GM18517 (cell line): ENCODE measurements around the gene HTRA2.

Source experiments
- ATAC-seq: cut with Tn5 transposase; IDR thresholded peaks from one replicate; pipeline ENCODE4 v1.9.1; 2021; ENCODE audit warnings: mild to moderate bottlenecking, moderate library complexity; ENCODE audit not compliant: unreplicated experiment

HTRA2 gene

DNA sequence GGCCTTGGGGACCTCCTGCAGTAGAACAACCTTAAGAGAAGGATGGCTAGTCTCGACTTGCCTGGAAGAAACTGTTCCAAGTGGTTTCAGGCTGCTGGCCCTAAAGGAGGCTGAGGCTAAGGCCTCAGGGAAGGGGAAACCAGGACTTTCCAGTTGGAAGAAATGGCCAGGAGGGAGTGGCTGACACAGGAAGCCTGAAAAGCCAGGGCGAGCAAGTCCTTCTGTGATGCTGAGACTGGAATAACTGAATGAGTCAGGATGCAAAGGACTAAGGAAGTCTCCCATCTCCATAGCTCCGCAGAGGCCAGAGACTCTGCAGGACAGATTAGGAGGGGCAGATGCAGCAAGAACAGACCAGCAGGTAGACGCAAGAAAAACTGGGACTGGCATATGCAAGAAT, 7.4 kb downstream of the HTRA2 start:
- no peak for ATAC-seq

DNA sequence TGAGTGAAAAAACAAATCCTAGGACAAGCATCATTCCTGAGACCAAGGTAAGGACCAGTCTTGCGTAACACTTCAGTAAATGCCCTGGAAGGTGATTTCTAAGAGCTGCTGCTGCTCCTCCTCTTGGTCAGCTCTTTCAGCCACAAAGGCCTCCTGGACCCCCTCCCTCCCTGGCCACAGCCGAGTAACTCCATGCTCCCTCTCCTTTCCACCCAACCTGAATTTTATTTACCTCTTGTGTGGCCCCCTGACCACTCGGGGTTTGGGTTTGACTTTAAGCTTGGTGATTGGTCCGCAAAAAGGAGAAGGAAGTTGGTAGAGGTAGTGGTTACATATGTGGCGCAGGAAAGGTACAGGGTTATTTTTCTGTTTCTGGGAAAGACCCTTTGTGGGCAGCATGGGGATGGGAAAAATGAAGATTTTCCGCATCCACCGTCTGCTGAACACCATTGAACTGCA, 9.2 kb downstream of the HTRA2 start:
- no peak for ATAC-seq

GRCh38 chr2:74540291-74540690, 10.6 kb downstream of the HTRA2 start:
- no peak for ATAC-seq

DNA sequence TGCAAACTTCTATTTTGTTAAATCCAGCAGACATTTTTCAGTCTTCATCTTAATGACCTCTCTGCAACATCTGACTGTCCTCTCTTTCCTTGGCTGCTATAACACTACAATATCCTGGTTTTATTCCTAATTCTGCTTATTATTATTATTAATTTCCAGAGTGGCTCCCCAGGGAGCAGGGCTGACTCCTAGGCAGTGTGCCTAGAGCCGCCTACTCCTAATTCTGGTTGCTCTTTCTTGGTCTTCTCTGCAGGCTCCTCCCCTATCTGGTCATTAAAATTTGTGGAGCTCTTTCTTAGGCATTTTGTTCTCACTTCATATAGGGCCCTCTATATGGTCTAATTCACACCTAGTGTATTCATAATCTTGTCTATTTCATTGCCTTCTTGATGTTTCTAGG, 13.2 kb downstream of the HTRA2 start:
- no peak for ATAC-seq

GRCh38 chr2:74544634-74545033, 14.9 kb downstream of the HTRA2 start:
- ATAC-seq: no peak

DNA sequence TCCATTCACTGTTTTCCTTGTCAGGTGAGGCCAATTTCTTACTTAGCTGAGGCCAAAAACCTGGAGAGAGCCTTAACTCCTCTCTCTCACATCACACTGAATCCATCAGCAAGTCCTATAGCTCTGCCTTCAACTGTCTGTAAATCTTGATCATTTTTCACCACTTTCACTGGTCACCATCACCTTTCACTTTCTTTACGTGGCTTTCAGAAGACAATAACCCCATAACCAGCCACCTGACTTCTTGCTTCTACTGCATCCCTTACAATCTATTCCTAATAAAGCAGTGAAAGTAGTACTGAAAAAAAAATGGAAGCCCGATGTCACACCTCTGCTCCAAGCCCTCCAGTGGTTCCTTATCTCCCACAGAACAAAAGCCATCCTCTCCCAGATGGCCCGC, 16.3 kb downstream of the HTRA2 start:
- no peak for ATAC-seq

DNA sequence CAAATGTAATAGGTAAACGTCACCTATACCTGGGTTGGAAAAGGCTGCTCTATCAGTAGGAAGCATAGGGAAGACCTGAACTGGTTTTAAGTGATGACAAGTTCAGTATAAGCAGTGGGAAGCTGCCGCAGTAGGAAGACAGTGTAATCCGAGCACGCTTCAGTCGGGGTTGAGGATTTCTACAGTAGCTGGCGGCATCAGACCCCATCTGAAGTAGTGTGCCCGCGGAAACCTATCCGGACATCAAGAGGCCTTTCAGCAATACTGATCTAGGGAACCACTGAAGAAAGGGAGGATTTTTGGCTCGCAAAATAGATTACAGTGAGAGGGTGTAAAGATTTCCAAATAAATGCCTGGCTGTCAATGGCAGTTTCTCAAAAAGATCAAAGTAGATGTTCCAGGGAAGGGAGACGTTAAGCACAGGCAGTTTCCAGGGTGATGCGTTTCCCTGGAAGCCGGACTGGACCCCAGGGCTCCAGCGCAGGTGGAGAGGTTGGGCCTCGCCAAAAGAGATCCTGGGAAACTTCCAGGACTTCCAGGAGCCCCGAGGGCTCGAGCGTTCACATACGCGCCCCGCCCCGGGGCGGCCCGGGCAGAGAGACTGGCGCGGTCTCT, 18.7 kb downstream of the HTRA2 start:
- ATAC-seq: no peak

- no peak for ATAC-seq
These were observed 19.4 kb downstream of the HTRA2 start for GRCh38 chr2:74548900-74549826.

DNA sequence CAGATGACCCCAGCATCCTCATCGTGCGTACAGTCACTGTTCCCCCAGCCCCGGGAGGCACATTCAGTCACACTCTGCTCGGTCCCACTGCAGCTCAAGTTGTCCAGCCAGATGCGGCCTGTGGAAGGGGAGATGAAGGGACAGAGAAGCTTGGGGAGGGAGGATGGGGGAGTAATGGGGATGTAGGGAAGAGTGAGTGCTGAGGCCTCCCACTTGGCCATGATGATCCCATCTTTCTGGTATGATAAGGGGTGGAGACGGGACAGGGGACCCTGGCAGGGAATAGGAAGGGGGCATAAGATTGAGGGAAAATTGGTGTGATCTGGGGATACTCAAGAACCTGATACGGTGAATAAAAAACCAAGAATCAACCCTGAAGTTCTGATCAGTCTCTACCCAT, 20.5 kb downstream of the HTRA2 start:
- no peak for ATAC-seq

GRCh38 chr2:74551530-74551929, 21.8 kb downstream of the HTRA2 start:
- ATAC-seq: no peak

DNA sequence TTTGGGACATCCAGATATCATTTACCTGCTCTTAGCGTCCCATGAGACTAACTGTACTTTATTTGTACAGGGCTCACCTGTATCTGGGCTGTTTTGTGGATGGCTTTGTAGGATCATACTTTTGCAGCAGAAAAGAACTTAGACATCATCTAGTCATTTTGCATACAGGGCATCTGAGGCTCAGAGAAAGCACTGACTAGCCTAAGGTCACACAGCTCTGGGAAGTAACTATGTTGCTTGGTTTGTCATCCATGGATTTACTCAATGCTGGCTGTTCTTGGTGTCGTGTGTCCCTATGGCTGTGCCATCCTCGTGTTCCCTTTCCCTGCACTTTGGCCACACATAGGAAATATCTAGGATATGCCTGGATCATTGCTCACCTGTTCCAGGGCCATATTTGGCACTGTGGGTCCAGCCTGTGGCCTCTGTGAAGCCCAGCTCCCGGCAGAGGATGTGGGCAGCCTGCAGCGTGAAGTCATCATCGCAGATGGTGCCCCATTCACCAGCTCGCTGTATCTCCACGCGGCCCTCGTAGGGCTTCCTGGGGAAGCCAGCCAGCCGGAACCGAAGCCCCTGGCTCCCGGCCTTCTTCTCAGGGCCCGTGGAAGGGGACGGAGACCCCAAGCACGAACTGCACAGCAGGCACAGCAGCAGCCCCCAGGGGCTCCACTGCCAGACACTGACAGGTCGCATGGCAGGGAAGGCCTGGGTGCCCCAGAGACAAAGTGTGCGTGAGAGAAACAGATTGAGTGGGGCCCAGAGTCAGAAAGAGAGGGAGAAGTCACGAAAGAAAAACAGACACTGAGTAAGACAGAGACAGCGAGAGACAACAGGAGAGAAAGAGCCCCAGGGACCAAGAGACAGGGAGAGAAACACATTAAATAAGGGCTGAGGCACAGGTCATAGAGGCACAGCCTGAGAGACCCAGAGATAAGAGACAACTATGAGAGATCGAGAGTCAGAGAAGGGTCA, 22.5 kb downstream of the HTRA2 start:
- ATAC-seq: no peak

DNA sequence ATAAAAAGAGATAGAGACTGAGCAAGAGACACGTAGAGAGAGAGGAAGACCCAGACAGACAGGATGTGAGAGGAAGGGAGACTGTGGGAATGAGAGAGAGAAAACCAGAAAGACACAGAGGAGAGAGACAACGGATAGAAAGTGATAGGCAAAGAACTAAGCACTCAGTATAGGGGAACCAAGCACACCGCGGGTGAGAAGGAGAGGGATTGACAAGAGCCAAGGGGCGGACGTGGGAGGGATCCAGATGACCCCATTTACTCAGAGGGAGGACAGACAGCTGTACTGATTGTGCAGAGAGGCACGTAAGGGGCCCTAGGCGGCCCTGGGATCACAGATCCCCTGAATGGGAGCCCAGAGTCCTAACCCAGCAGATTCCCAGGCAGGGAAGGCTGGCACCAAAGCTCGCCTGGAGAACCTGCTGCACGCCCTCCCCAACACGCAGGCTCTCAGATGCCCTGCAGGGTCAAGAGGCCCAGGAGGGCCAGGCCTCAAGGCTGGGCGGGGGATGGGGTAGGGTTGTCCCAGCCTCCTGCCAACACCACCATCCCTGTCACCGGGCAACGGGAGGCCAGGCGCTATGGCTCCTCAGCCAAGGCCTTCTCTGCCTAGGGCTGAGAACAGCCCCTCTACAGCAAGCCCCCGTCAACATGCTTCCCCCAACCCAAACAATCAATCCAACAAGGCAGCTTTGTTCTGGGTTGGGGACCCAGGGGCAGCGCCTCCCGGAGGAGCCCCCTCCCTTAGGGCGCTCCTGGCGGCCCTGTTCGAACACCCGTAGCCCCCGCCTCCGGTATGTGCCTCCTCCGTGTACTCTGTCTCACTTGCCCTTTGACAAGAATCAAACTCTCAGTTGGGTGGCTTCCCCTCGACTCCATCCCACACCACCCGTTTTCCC, 23.4 kb downstream of the HTRA2 start:
- no peak for ATAC-seq

GRCh38 chr2:74553892-74554819, 24.4 kb downstream of the HTRA2 start, which contains the start of the genes DOK1 and LOXL3:
TSS of gene DOK1 (plus strand) at chr2:74554720. CDS start at chr2:74554755, 35 bp downstream.
TSS of gene LOXL3 (minus strand) at chr2:74553942. CDS start at chr2:74552634, 1,308 bp downstream.
- ATAC-seq: peak; percentile 55

DNA sequence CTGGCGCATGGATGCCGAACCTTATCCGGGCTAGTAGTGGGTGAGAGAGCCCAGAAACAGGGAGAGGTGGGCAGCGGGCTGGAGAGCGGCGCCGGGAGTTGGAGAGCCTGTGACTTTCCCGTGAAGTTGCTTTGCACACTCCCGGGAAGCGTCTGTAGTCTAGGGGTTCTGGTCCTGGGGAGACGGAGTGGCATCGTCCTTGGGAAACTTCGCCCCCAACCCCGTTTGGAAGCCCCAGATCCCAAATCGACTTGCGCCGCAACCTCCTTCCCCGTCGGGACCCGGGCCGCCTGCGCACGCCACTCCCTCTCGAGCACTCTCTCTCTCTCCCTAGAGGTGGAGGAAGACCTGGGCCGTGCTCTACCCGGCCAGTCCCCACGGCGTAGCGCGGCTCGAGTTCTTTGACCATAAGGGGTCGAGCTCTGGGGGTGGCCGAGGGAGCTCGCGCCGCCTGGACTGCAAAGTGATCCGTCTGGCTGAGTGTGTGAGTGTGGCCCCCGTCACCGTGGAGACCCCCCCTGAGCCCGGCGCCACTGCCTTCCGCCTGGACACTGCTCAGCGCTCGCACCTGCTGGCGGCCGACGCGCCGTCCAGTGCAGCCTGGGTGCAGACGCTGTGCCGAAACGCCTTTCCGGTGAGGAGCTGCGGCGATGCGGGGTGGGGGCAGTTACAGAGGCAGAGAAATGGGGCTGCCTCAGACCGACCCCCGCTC, 25.2 kb downstream of the HTRA2 start:
- peak; percentile 38 for ATAC-seq

DNA sequence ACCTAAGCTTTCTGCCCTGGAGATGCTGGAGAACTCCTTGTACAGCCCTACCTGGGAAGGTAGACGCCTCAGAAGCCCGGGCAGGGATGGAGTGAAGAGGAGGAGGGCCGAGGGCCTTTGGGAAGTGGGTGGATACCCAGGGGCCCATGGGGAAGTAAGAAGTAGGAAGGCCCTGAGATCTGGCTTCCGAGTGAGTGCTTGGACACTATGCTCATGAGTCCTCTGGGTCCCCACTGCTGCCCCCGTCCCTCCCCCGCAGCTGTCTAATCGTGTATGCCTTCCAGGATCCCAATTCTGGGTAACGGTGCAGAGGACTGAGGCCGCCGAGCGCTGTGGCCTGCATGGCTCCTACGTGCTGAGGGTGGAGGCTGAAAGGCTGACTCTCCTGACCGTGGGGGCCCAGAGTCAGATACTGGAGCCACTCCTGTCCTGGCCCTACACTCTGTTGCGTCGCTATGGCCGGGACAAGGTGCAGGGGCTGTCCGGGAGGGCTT, 25.9 kb downstream of the HTRA2 start:
- ATAC-seq: no peak

- ATAC-seq: no peak
These were observed 26.4 kb downstream of the HTRA2 start for GRCh38 chr2:74556159-74556558.

- ATAC-seq: no peak
These were observed 27.2 kb downstream of the HTRA2 start for GRCh38 chr2:74556831-74557370.
